ENCODE results near the gene MRPL24. TPM values are rescaled to one million over a fixed set of nuclear protein-coding genes. Genes with fewer than 3 reads are reported as not detected.

The MRPL24 gene
- total and polyA plus RNA-seq, 2 donors, result 53.8 to 59.0 TPM

- Histone ChIP-seq H3K36me3 (ENCODE audit: control insufficient read depth in 2 of 2, insufficient read depth in 2 of 2, low read length in 1 of 2) (no peaks in the 10 kb centered on the region), H3K27me3 (ENCODE audit: control insufficient read depth in 2 of 2, insufficient read depth in 1 of 2, low read length in 1 of 2) (peaks cover 21 to 79% of the 10 kb centered on the region in 2 donors), H3K4me3 (ENCODE audit: low read length in 2 of 2) (no peak overlapping the region), H3K27ac (ENCODE audit: low read depth in 1 of 2, low read length in 1 of 2) (peak overlapping the region in 1 of 2 donors; percentile 78), H3K4me1 (ENCODE audit: control insufficient read depth in 2 of 2, insufficient read depth in 2 of 2, low read length in 2 of 2) (peaks cover 8 to 44% of the 10 kb centered on the region in 2 donors), H3K9me3 (ENCODE audit: control insufficient read depth in 2 of 2, insufficient read depth in 1 of 2, low read length in 1 of 2) (no peaks in the 10 kb centered on the region)
- peak in 1 of 9 donors; percentile 64 for DNase-seq (ENCODE audit: low read depth in 6 of 9, low spot score in 9 of 9)
- 40% methylated on average over 16 of the region's 16 CpGs for WGBS
Observed at GRCh38 chr1:156692925-156693847, 47.7 kb downstream of the MRPL24 start.

- no peaks in the 10 kb centered on the region for H3K9me3 ChIP-seq (ENCODE audit: control insufficient read depth in 2 of 2, insufficient read depth in 1 of 2, low read length in 1 of 2)
- no peak for DNase-seq (ENCODE audit: low read depth in 6 of 9, low spot score in 9 of 9)
- peaks cover 21 to 77% of the 10 kb centered on the region in 2 donors for H3K27me3 ChIP-seq (ENCODE audit: control insufficient read depth in 2 of 2, insufficient read depth in 1 of 2, low read length in 1 of 2)
- 5% methylated on average over 13 of the region's 13 CpGs for WGBS
- peaks cover 8 to 44% of the 10 kb centered on the region in 2 donors for H3K4me1 ChIP-seq (ENCODE audit: control insufficient read depth in 2 of 2, insufficient read depth in 2 of 2, low read length in 2 of 2)
- peak overlapping the region; percentile 21 to 60 for H3K27ac ChIP-seq (ENCODE audit: low read depth in 1 of 2, low read length in 1 of 2)
- H3K36me3 ChIP-seq (ENCODE audit: control insufficient read depth in 2 of 2, insufficient read depth in 2 of 2, low read length in 1 of 2), result no peaks in the 10 kb centered on the region
- H3K4me3 ChIP-seq (ENCODE audit: low read length in 2 of 2), result no peak overlapping the region
Observed at GRCh38 chr1:156692441-156692924, 48.4 kb downstream of the MRPL24 start.

GRCh38 chr1:156691665-156692440, 49.0 kb downstream of the MRPL24 start:
- WGBS, result 19% methylated on average over 20 of the region's 20 CpGs
- no peak overlapping the region for H3K4me3 ChIP-seq (ENCODE audit: low read length in 2 of 2)
- no peak for DNase-seq (ENCODE audit: low read depth in 6 of 9, low spot score in 9 of 9)
- no peaks in the 10 kb centered on the region for H3K9me3 ChIP-seq (ENCODE audit: control insufficient read depth in 2 of 2, insufficient read depth in 1 of 2, low read length in 1 of 2)
- peak overlapping the region in 1 of 2 donors; percentile 71 for H3K27ac ChIP-seq (ENCODE audit: low read depth in 1 of 2, low read length in 1 of 2)
- peaks cover 23 to 70% of the 10 kb centered on the region in 2 donors for H3K27me3 ChIP-seq (ENCODE audit: control insufficient read depth in 2 of 2, insufficient read depth in 1 of 2, low read length in 1 of 2)
- no peaks in the 10 kb centered on the region for H3K36me3 ChIP-seq (ENCODE audit: control insufficient read depth in 2 of 2, insufficient read depth in 2 of 2, low read length in 1 of 2)
- H3K4me1 ChIP-seq (ENCODE audit: control insufficient read depth in 2 of 2, insufficient read depth in 2 of 2, low read length in 2 of 2), result peaks cover 8 to 44% of the 10 kb centered on the region in 2 donors

GRCh38 chr1:156691191-156691590, 49.7 kb downstream of the MRPL24 start:
- 56% methylated on average over 10 of the region's 10 CpGs for WGBS

GRCh38 chr1:156690675-156691036, 50.2 kb downstream of the MRPL24 start:
- no peaks in the 10 kb centered on the region for H3K36me3 ChIP-seq (ENCODE audit: control insufficient read depth in 2 of 2, insufficient read depth in 2 of 2, low read length in 1 of 2)
- H3K9me3 ChIP-seq (ENCODE audit: control insufficient read depth in 2 of 2, insufficient read depth in 1 of 2, low read length in 1 of 2), result no peaks in the 10 kb centered on the region
- no peak for DNase-seq (ENCODE audit: low read depth in 6 of 9, low spot score in 9 of 9)
- H3K4me3 ChIP-seq (ENCODE audit: low read length in 2 of 2), result no peak overlapping the region
- H3K4me1 ChIP-seq (ENCODE audit: control insufficient read depth in 2 of 2, insufficient read depth in 2 of 2, low read length in 2 of 2), result peaks cover 8 to 44% of the 10 kb centered on the region in 2 donors
- peaks cover 23 to 68% of the 10 kb centered on the region in 2 donors for H3K27me3 ChIP-seq (ENCODE audit: control insufficient read depth in 2 of 2, insufficient read depth in 1 of 2, low read length in 1 of 2)
- 63% methylated on average over 8 of the region's 8 CpGs for WGBS
- H3K27ac ChIP-seq (ENCODE audit: low read depth in 1 of 2, low read length in 1 of 2), result peak overlapping the region in 1 of 2 donors; percentile 71

More at GRCh38 chr1:156691191-156691590, 49.7 kb downstream of the MRPL24 start:
- Histone ChIP-seq H3K9me3 (ENCODE audit: control insufficient read depth in 2 of 2, insufficient read depth in 1 of 2, low read length in 1 of 2) (no peaks in the 10 kb centered on the region), H3K4me1 (ENCODE audit: control insufficient read depth in 2 of 2, insufficient read depth in 2 of 2, low read length in 2 of 2) (peaks cover 8 to 44% of the 10 kb centered on the region in 2 donors), H3K4me3 (ENCODE audit: low read length in 2 of 2) (no peak overlapping the region), H3K27ac (ENCODE audit: low read depth in 1 of 2, low read length in 1 of 2) (peak overlapping the region in 1 of 2 donors; percentile 71), H3K36me3 (ENCODE audit: control insufficient read depth in 2 of 2, insufficient read depth in 2 of 2, low read length in 1 of 2) (no peaks in the 10 kb centered on the region), H3K27me3 (ENCODE audit: control insufficient read depth in 2 of 2, insufficient read depth in 1 of 2, low read length in 1 of 2) (peaks cover 23 to 67% of the 10 kb centered on the region in 2 donors)
- DNase-seq (ENCODE audit: low read depth in 6 of 9, low spot score in 9 of 9), result no peak

GRCh38 chr1:156689953-156690674, 50.8 kb downstream of the MRPL24 start:
- H3K36me3 ChIP-seq (ENCODE audit: control insufficient read depth in 2 of 2, insufficient read depth in 2 of 2, low read length in 1 of 2), result no peaks in the 10 kb centered on the region
- peaks cover 23 to 72% of the 10 kb centered on the region in 2 donors for H3K27me3 ChIP-seq (ENCODE audit: control insufficient read depth in 2 of 2, insufficient read depth in 1 of 2, low read length in 1 of 2)
- no peak overlapping the region for H3K4me3 ChIP-seq (ENCODE audit: low read length in 2 of 2)
- peaks cover 8 to 44% of the 10 kb centered on the region in 2 donors for H3K4me1 ChIP-seq (ENCODE audit: control insufficient read depth in 2 of 2, insufficient read depth in 2 of 2, low read length in 2 of 2)
- no peak for DNase-seq (ENCODE audit: low read depth in 6 of 9, low spot score in 9 of 9)
- H3K27ac ChIP-seq (ENCODE audit: low read depth in 1 of 2, low read length in 1 of 2), result peak overlapping the region in 1 of 2 donors; percentile 67
- WGBS, result 33% methylated on average over 10 of the region's 10 CpGs
- H3K9me3 ChIP-seq (ENCODE audit: control insufficient read depth in 2 of 2, insufficient read depth in 1 of 2, low read length in 1 of 2), result no peaks in the 10 kb centered on the region

GRCh38 chr1:156689035-156689952, 51.6 kb downstream of the MRPL24 start:
- peak in 8 of 9 donors; percentile 53 to 84 (median 70) for DNase-seq (ENCODE audit: low read depth in 6 of 9, low spot score in 9 of 9)
- Histone ChIP-seq H3K4me3 (ENCODE audit: low read length in 2 of 2) (no peak overlapping the region), H3K4me1 (ENCODE audit: control insufficient read depth in 2 of 2, insufficient read depth in 2 of 2, low read length in 2 of 2) (peaks cover 8 to 40% of the 10 kb centered on the region in 2 donors), H3K36me3 (ENCODE audit: control insufficient read depth in 2 of 2, insufficient read depth in 2 of 2, low read length in 1 of 2) (no peaks in the 10 kb centered on the region), H3K27ac (ENCODE audit: low read depth in 1 of 2, low read length in 1 of 2) (no peak overlapping the region), H3K9me3 (ENCODE audit: control insufficient read depth in 2 of 2, insufficient read depth in 1 of 2, low read length in 1 of 2) (no peaks in the 10 kb centered on the region), H3K27me3 (ENCODE audit: control insufficient read depth in 2 of 2, insufficient read depth in 1 of 2, low read length in 1 of 2) (peaks cover 23 to 73% of the 10 kb centered on the region in 2 donors)
- WGBS, result 4% methylated on average over 23 of the region's 23 CpGs

Data from thymus (tissue), 11 donors.